ENCODE data around the gene TRIM72.
"Not testable (repeated sequence)": the region's sequence is repeated elsewhere in the genome, so short reads cannot be mapped to it uniquely, and the experiment has no call there.

Gene TRIM72, protein sequence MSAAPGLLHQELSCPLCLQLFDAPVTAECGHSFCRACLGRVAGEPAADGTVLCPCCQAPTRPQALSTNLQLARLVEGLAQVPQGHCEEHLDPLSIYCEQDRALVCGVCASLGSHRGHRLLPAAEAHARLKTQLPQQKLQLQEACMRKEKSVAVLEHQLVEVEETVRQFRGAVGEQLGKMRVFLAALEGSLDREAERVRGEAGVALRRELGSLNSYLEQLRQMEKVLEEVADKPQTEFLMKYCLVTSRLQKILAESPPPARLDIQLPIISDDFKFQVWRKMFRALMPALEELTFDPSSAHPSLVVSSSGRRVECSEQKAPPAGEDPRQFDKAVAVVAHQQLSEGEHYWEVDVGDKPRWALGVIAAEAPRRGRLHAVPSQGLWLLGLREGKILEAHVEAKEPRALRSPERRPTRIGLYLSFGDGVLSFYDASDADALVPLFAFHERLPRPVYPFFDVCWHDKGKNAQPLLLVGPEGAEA

GRCh38 chr16:31213877-31214707 is at the start of gene TRIM72:
TSS of gene TRIM72 (plus strand) at chr16:31214119. CDS start at chr16:31214739, 620 bp downstream.
- DNase-seq, result no peak

DNA sequence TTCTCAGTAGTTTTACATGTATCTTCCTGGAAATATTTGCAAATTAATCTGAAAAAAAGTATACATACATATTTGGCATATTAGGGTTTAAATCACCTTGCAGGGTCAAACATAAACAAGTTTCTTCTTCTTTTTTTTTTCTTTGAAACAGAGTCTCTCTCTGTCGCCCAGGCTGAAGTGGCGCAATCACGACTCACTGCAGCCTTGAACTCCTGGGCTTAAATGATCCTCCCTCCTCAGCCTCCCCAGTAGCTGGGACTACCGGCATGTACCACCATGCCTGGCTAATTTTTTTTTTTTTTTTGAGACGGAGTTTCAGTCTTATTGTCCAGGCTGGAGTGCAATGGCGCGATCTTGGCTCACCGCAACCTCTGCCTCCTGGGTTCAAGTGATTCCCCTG is 46.6 kb upstream of the TRIM72 start:
- DNase-seq, result no peak

GRCh38 chr16:31168848-31169247 is 45.1 kb upstream of the TRIM72 start:
- no peak for DNase-seq

GRCh38 chr16:31170048-31170447 is 43.9 kb upstream of the TRIM72 start:
- DNase-seq, result not testable (repeated sequence)

- no peak for DNase-seq
Observed at GRCh38 chr16:31177136-31177535, 36.8 kb upstream of the TRIM72 start.

DNA sequence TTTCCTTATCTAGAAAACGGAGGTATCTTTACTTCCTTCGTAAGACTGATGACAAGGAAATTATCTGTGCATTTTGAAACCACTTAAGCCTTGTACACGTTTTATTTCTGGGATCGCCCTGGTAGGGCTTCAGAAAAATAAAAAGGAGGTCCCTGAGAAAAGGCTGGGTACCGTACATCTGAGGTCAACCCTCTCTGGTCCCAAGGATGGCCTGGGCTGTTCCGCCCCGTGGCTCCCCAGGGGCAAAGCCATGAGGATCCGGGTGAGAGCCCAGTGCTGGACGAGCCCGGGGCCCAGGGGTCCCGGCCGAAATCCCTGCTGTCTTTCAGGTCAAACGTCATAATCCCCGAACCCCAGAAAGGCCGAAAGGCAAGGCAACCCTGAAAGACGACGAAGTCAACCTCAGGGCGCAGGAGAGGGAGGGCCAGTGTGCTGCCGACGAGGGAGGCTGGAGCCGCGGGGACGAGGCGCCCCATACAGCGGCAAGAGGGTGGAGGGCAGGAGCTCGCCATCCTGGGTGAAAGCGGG is 34.6 kb upstream of the TRIM72 start:
- no peak for DNase-seq

GRCh38 chr16:31179747-31180459 is 34.0 kb upstream of the TRIM72 start, which contains the start of gene FUS:
TSS of gene FUS (plus strand) at chr16:31180139. CDS start at chr16:31180215, 76 bp downstream.
- peak; percentile 52 to 94 (median 88) for DNase-seq

GRCh38 chr16:31181102-31181830 is 32.7 kb upstream of the TRIM72 start:
- peak in 2 of 58 donors; percentile 20 to 24 for DNase-seq

- DNase-seq, result no peak
Observed at GRCh38 chr16:31182391-31182790, 31.5 kb upstream of the TRIM72 start.

- no peak for DNase-seq
Observed at GRCh38 chr16:31183432-31184428, 30.2 kb upstream of the TRIM72 start.

- DNase-seq, result no peak
Observed at GRCh38 chr16:31184888-31185287, 29.0 kb upstream of the TRIM72 start.

GRCh38 chr16:31185339-31185738 is 28.6 kb upstream of the TRIM72 start:
- DNase-seq, result no peak

GRCh38 chr16:31186176-31186575 is 27.7 kb upstream of the TRIM72 start:
- no peak for DNase-seq

DNA sequence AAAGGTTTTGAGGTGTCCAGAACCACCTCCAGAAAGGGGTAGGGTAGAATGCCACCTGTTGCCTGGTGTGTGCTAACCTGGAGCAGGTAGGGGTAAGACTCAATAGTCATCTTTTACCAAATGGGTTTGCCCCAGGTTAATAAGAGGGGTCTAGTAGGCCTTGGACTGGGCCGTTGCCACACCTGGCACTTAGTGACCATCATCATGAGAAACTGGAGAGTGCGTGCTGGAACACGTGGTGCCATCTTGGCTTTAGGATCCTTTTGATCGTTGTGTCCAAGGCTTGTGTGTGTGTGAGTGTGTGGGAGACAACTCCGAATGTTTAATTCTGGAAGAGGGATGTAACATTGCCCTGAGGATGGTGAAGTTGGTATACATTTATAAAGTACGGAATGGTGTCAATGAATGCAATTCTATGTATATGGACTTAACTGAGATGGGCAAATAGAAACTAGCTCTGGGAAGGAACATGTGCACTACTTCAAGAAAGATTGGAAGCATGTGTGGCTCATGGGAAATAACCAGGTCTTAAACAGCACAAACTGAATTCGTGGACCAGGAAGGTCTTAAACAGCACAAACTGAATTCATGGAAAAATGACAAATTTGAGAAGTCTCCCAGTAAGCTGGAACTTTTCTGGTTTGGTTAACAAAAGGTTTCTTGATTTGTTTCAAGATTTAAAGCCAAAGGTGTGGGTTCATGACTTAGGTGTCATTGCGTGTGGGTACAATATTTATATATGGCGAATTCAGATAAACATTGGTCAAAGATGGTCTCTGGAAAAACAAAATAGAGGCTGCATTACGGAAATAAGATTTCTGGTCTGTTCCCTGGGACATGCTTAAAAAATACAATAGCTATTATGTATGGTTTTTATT is 26.8 kb upstream of the TRIM72 start:
- no peak for DNase-seq

DNA sequence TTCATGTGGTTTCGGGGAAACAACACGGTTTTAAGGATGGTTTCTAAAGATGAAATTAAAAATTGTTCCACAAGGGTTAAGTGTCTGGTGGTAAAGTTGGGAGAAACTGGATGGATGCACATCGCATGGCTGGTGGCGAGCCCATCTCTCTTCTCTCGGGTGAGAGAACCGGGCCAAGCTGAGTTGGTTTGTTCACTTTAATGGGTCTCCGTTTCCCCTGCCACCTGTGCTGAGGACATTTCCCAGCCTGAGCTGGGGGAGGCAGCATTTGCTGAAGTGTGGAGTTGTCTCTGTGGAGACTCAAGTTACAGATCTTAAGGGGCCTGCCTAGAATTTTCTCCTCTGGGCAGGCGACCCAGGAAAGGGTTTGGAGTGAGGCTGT is 26.1 kb upstream of the TRIM72 start:
- DNase-seq, result no peak

GRCh38 chr16:31188450-31189411 is 25.2 kb upstream of the TRIM72 start:
- DNase-seq, result no peak

- no peak for DNase-seq
Observed at GRCh38 chr16:31189412-31189778, 24.5 kb upstream of the TRIM72 start.
